K562 (cell line): ENCODE measurements around the gene IL17D. TPM values are rescaled to one million over a fixed set of nuclear protein-coding genes. Genes with fewer than 3 reads are reported as not detected.

Experiments used
- ATAC-seq: fragments of 200-7000 bp; cut with Tn5 transposase; 3 replicates; pipeline ENCODE4 v1.9.1; 2020; ENCODE audit warnings: moderate library complexity
- BruUV-seq: library from RNA; stranded (reverse); fragments of 400-500 nt; replicated peaks from 2 replicates; lab custom pipeline; 2021; lab: Mats Ljungman, UMichigan
- CTCF ChIA-PET: fragments of 300-600 bp; formaldehyde crosslinking; extraction: SDS; loops from one replicate; lab custom pipeline; 2021; ENCODE audit warnings: low intra/inter-chr PET ratio; lab: Yijun Ruan, JAX
- POLR2A ChIA-PET: fragments of 300-600, 350-650 bp; sonication (Branson Sonifier 250); formaldehyde crosslinking; extraction: SDS; loops from one replicate; lab custom pipeline; 2021; ENCODE audit warnings: antibody characterized with exemption, inconsistent platforms; lab: Yijun Ruan, JAX
- DNase-seq, 4 experiments: peaks; one replicate each; pipeline versions ENCODE4 v3.0.0 to v3.0.0-alpha.2; 2011 to 2018; ENCODE audit warnings: low spot score in 3 of 4, mixed read lengths in 3 of 4; ENCODE audit errors: extremely low read depth in 1 of 4
- FAIRE-seq: peaks from 2 replicates; lab custom pipeline; 2011; peaks lifted over from hg19 to GRCh38; lab: Jason Lieb, UNC
- H2AFZ ChIP-seq: 2 replicates; pipeline ENCODE4 v1.6.0; 2011; ENCODE audit warnings: low read depth, low read length, control low read depth, inconsistent platforms
- H3K27ac ChIP-seq: fragments of 200-600 bp; 3 replicates; pipeline ENCODE4 v1.8.0; 2011; ENCODE audit warnings: low read depth, mild to moderate bottlenecking, control low read depth, inconsistent platforms, low read length, moderate library complexity, mixed read lengths; ENCODE audit errors: extremely low read depth
- H3K27me3 ChIP-seq, 2 experiments: fragments of 300-600 bp in 1 of 2; 2 replicates in 1 of 2; 3 replicates in 1 of 2; pipeline versions ENCODE4 v1.6.0 to v1.8.0; 2011; ENCODE audit warnings: inconsistent platforms in 2 of 2, low read length in 2 of 2, mild to moderate bottlenecking in 1 of 2, mixed read lengths in 1 of 2, moderate library complexity in 1 of 2; ENCODE audit not compliant: control insufficient read depth in 2 of 2, insufficient read depth in 2 of 2
- H3K36me3 ChIP-seq: fragments of 300-600 bp; 3 replicates; pipeline ENCODE4 v1.8.0; 2011; ENCODE audit warnings: mild to moderate bottlenecking, low read length, inconsistent platforms; ENCODE audit not compliant: control insufficient read depth, insufficient read depth
- H3K4me1 ChIP-seq, 2 experiments: fragments of 200-600 bp in 1 of 2; replicated peaks in 1 of 2; 2 replicates in 1 of 2; 3 replicates in 1 of 2; pipeline versions ENCODE4 v1.5.1 to v1.8.0; 2011; ENCODE audit warnings: inconsistent platforms in 2 of 2, low read length in 2 of 2, mild to moderate bottlenecking in 1 of 2, mixed read lengths in 1 of 2, moderate library complexity in 1 of 2; ENCODE audit not compliant: control insufficient read depth in 2 of 2, insufficient read depth in 2 of 2
- H3K4me2 ChIP-seq: 2 replicates; pipeline ENCODE4 v1.6.1; 2011; ENCODE audit warnings: low read length, control low read depth, inconsistent platforms, mixed read lengths; ENCODE audit not compliant: insufficient read depth
- H3K4me3 ChIP-seq: fragments of 200-600 bp; sonication (generic), shearing (Covaris generic); 2 replicates; pipeline ENCODE4 v1.5.1; 2016; ENCODE audit warnings: control low read depth, inconsistent platforms
- H3K79me2 ChIP-seq: fragments of 200-600 bp; 3 replicates; pipeline ENCODE4 v1.8.0; 2011; ENCODE audit warnings: low read length, inconsistent platforms; ENCODE audit not compliant: control insufficient read depth, insufficient read depth
- H3K9ac ChIP-seq, 2 experiments: 2 replicates each; pipeline versions ENCODE4 v1.6.0 to v1.6.1; 2011; ENCODE audit warnings: low read depth in 2 of 2, low read length in 2 of 2, control low read depth in 1 of 2, inconsistent platforms in 1 of 2, mild to moderate bottlenecking in 1 of 2, mixed read lengths in 1 of 2; ENCODE audit not compliant: insufficient read depth in 1 of 2
- H3K9me1 ChIP-seq: one replicate; pipeline ENCODE4 v1.6.0; 2011; ENCODE audit warnings: inconsistent platforms, mild to moderate bottlenecking, low read length, moderate library complexity; ENCODE audit not compliant: control insufficient read depth, insufficient read depth
- H3K9me3 ChIP-seq: replicated peaks from 2 replicates; pipeline ENCODE4 v1.5.1; 2011; ENCODE audit warnings: low read depth, low read length, inconsistent platforms; ENCODE audit not compliant: control insufficient read depth, insufficient read depth
- H4K20me1 ChIP-seq: replicated peaks from 2 replicates; pipeline ENCODE4 v1.6.1; 2011; ENCODE audit warnings: low read length, inconsistent platforms, mixed read lengths; ENCODE audit not compliant: control insufficient read depth, insufficient read depth
- CSDE1 ChIP-seq, 2 experiments: fragments of 450-650 bp; IDR thresholded peaks; 2 replicates each; pipeline ENCODE4 v1.6.1; 2016; ENCODE audit warnings: mild to moderate bottlenecking in 1 of 2
- GABPB2 ChIP-seq: fragments of 250-450 bp; sonication (Bioruptor Pico); conservative IDR thresholded peaks from 2 replicates; pipeline ENCODE4 v1.5.1; 2021; ENCODE audit warnings: mild to moderate bottlenecking
- GATA2 ChIP-seq: sonication (generic); formaldehyde crosslinking; IDR thresholded peaks from 2 replicates; pipeline ENCODE4 v1.4.0; 2020; ENCODE audit warnings: mild to moderate bottlenecking, missing genetic modification reagents
- MAZ ChIP-seq, 2 experiments: fragments of 450-650 bp in 1 of 2; sonication (generic) in 1 of 2; formaldehyde crosslinking; IDR thresholded peaks in 1 of 2; conservative IDR thresholded peaks in 1 of 2; 2 replicates each; pipeline versions ENCODE4 v1.4.0 to v1.5.0; 2020; ENCODE audit warnings: mild to moderate bottlenecking in 1 of 2, missing genetic modification reagents in 1 of 2
- MTF1 ChIP-seq: fragments of 250-450 bp; sonication (Bioruptor Pico); IDR thresholded peaks from 2 replicates; pipeline ENCODE4 v1.9.0; 2021; ENCODE audit warnings: moderate library complexity, mild to moderate bottlenecking, inconsistent platforms, borderline replicate concordance
- RFX1 ChIP-seq: fragments of 450-650 bp; IDR thresholded peaks from 2 replicates; pipeline ENCODE4 v1.6.1; 2016; ENCODE audit warnings: mild to moderate bottlenecking, moderate library complexity
- SIN3B ChIP-seq: fragments of 450-650 bp; IDR thresholded peaks from 2 replicates; pipeline ENCODE4 v1.6.1; 2017; ENCODE audit warnings: low read depth, mild to moderate bottlenecking, moderate library complexity
- SMAD2 ChIP-seq: fragments of 150-350 bp; IDR thresholded peaks from 2 replicates; pipeline ENCODE4 v1.6.1; 2014; ENCODE audit warnings: low read depth, mild to moderate bottlenecking, low read length
- TAF1 ChIP-seq: IDR thresholded peaks from 2 replicates; pipeline ENCODE4 v1.6.1; 2011; ENCODE audit warnings: mild to moderate bottlenecking, low read length, moderate library complexity; ENCODE audit not compliant: insufficient read depth, control insufficient read depth, severe bottlenecking; ENCODE audit errors: extremely low read depth
- TCFL5 ChIP-seq: fragments of 250-450 bp; sonication (Bioruptor Pico); conservative IDR thresholded peaks from 2 replicates; pipeline ENCODE4 v1.6.1; 2021; ENCODE audit warnings: mild to moderate bottlenecking, moderate library complexity, matching md5 sums
- ZNF184 ChIP-seq: sonication (generic); formaldehyde crosslinking; IDR thresholded peaks from 2 replicates; pipeline ENCODE4 v1.5.0; 2020; ENCODE audit warnings: missing genetic modification reagents
- ZNF232 ChIP-seq: sonication (generic); formaldehyde crosslinking; IDR thresholded peaks from 2 replicates; pipeline ENCODE4 v1.8.0; 2022; ENCODE audit warnings: mild to moderate bottlenecking, missing genetic modification reagents
- ZNF644 ChIP-seq: fragments of 200-800 bp; sonication (Bioruptor generic); IDR thresholded peaks from 2 replicates; pipeline ENCODE4 v1.6.1; 2016; ENCODE audit warnings: low read depth, missing genetic modification characterization, missing compliant biosample characterization
- WGBS: fragments of 100-300 bp; shearing (Covaris generic); methylation state at CpG from one replicate; pipeline ENCODE4 v1.1.6; 2016; ENCODE audit warnings: low coverage, mixed read lengths; ENCODE audit not compliant: insufficient coverage; ENCODE audit errors: missing lambda C conversion rate; 5-methylcytosine and 5-hydroxymethylcytosine counted together
- in situ Hi-C: fragments of 300-500 bp; cut with MboI; formaldehyde crosslinking; loops from 4 replicates; pipeline ENCODE4 v1.15.0; 2018; ENCODE audit warnings: inconsistent platforms, mixed read lengths
- intact Hi-C: fragments of 100-400 bp; cut with micrococcal nuclease; formaldehyde crosslinking; loops from 2 replicates; pipeline ENCODE4 v1.14.2; 2022
- polyA plus RNA-seq, 8 experiments: library from polyadenylated mRNA; depleted of rRNA in 4 of 8; stranded (reverse) in 5 of 8; unstranded in 3 of 8; fragments of >200 nt; fragmentation: Nextera tagmentation in 2 of 8; fragmentation: Illumina TruSeq in 1 of 8; extraction: Ambion mirVana in 2 of 8; extraction: Trizol in 1 of 8; gene quantifications; 2 replicates each; pipeline versions ENCODE4 v1.2.1 to v1.2.3, GENCODE V29; 2011 to 2014; ENCODE audit warnings: inconsistent platforms in 1 of 8, missing spikeins in 1 of 8
- total RNA-seq, 7 experiments: library from RNA; depleted of rRNA in 6 of 7; stranded (reverse); fragments of >200 nt in 6 of 7; fragmentation: Illumina TruSeq in 2 of 7; extraction: Trizol in 2 of 7; gene quantifications; 2 replicates each; pipeline versions ENCODE4 v1.2.1 to v1.2.3, GENCODE V29; 2011 to 2021; ENCODE audit warnings: low replicate concordance in 1 of 7
- TF ChIP-seq, protein P1 (sequence below), 3 experiments: IDR thresholded peaks in 2 of 3; conservative IDR thresholded peaks in 1 of 3; 2 replicates each; pipeline ENCODE4 v1.5.1; 2011 to 2012; ENCODE audit warnings: low read length in 3 of 3, mild to moderate bottlenecking in 3 of 3, control low read depth in 2 of 3, improper control_type of control experiment in 1 of 3, inconsistent platforms in 1 of 3, low read depth in 1 of 3, mixed read lengths in 1 of 3, moderate library complexity in 1 of 3; ENCODE audit not compliant: insufficient read depth in 2 of 3
- TF ChIP-seq, protein P2 (sequence below): sonication (generic); formaldehyde crosslinking; IDR thresholded peaks from 2 replicates; pipeline ENCODE4 v1.9.0; 2022; ENCODE audit warnings: mild to moderate bottlenecking, missing genetic modification reagents

IL17D gene
- total and polyA plus RNA-seq, 9 of the 15 experiments (the other 6 are each of a cell fraction or from before 2014, with no cell fraction given): 0.04 to 0.55 (median 0.13) TPM; not detected in 4

DNA sequence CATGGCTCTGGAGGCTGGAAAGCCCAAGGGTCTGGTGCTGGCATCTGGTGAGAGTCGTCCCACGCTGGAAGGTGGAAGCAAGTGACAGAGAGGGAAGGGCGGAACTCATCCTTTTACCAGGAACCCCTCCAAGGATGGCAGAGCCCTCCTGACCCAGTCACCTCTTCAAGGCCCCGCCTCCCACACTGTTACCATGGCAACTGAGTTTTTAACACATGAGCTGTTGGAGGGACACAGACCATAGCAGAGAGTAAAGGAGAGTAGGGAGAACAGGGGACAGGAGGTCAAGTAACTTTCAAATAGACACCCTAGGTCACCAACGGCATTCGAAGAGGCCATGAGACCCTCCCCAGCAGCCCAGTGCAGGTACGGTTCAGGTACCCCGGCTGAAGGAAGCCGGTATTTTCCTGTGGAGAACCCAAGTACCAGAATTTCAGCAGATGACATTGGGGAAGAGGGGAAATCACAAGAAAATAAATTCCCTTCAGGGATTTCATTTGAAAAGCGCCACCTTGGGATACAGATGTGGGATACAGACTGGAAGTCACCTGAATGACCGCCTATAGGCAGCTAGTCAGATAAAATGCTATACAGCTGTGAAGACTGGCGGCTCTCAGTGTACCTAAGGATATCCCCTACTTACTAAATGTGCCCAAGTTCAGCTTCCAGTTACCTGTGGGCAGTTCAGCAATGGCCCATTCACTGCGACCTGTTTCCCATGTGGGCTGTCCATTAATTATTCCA, 8.0 kb downstream of the IL17D start:
- Histone ChIP-seq H3K4me3 (no peak overlapping the region), H3K9me3 (no peaks in the 10 kb centered on the region), H2AFZ (no peak overlapping the region), H3K27ac (no peak overlapping the region), H3K4me1 (peaks cover 2 to 5% of the 10 kb centered on the region in 2 experiments; a peak in 4 of 5 replicates), H3K9ac (no peak overlapping the region), H3K4me2 (no peak overlapping the region), H3K27me3 (no peaks in the 10 kb centered on the region; a peak in 1 of 5 replicates), H3K36me3 (no peaks in the 10 kb centered on the region), H3K79me2 (no peaks in the 10 kb centered on the region), H3K9me1 (no peaks in the 10 kb centered on the region), H4K20me1 (no peaks in the 10 kb centered on the region)
- intact Hi-C loops (loop anchor here (2.0 to 5.0 kb wide), 4 partner anchors 61 to 217 kb away; partner anchors contain the start of gene EEF1AKMT1), in situ Hi-C loops (loop anchor here (10.0 kb wide), 1 partner anchor 213 kb away; no protein-coding TSS in a partner anchor)
- ChIA-PET POLR2A (interaction anchor here (0.6 kb wide), 1 partner anchor 547 kb away, joined by 3 read pairs; no protein-coding TSS in a partner anchor), CTCF (interaction anchor here (1.0 to 1.5 kb wide), 4 partner anchors 117 to 216 kb away, joined by 3 to 8 read pairs (median 5); no protein-coding TSS in a partner anchor)
- TF ChIP-seq TAF1 (no peak), GABPB2 (CRISPR knock-in tag) (no peak), MTF1 (CRISPR knock-in tag) (no peak), MAZ (CRISPR knock-in tag; conservative IDR thresholded peaks at IDR 0.05 in 1 of 2, IDR thresholded peaks at IDR 0.05 in 1 of 2) (no peak), ZNF184 (CRISPR knock-in tag) (no peak), TCFL5 (CRISPR knock-in tag) (no peak), SIN3B (no peak), RFX1 (peak; percentile 95), GATA2 (CRISPR knock-in tag) (no peak), ZNF232 (no peak), ZNF644 (tag) (no peak), SMAD2 (no peak), CSDE1 (IDR thresholded peaks at IDR 0.05) (0 out of 4 replicates have a peak, but pooled peaks of 1 of the 2 experiments have one; percentile 32)
- TF ChIP-seq, protein P1, sequence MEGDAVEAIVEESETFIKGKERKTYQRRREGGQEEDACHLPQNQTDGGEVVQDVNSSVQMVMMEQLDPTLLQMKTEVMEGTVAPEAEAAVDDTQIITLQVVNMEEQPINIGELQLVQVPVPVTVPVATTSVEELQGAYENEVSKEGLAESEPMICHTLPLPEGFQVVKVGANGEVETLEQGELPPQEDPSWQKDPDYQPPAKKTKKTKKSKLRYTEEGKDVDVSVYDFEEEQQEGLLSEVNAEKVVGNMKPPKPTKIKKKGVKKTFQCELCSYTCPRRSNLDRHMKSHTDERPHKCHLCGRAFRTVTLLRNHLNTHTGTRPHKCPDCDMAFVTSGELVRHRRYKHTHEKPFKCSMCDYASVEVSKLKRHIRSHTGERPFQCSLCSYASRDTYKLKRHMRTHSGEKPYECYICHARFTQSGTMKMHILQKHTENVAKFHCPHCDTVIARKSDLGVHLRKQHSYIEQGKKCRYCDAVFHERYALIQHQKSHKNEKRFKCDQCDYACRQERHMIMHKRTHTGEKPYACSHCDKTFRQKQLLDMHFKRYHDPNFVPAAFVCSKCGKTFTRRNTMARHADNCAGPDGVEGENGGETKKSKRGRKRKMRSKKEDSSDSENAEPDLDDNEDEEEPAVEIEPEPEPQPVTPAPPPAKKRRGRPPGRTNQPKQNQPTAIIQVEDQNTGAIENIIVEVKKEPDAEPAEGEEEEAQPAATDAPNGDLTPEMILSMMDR (IDR thresholded peaks at IDR 0.05 in 2 of 3, conservative IDR thresholded peaks at IDR 0.05 in 1 of 3; ENCODE audit: insufficient read depth in 2 of 3, low read depth in 1 of 3, low read length in 3 of 3): peak; percentile 34 to 41 (median 37); a peak in 3 of 6 replicates
- TF ChIP-seq, protein P2, sequence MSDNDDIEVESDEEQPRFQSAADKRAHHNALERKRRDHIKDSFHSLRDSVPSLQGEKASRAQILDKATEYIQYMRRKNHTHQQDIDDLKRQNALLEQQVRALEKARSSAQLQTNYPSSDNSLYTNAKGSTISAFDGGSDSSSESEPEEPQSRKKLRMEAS (CRISPR knock-in tag): no peak
- BruUV-seq: no TSS peak
- no peak for FAIRE-seq
- DNase-seq: peak in 3 of 4 experiments; percentile 24 to 30 (median 30)
- 57% methylated on average over 10 of the region's 13 CpGs for WGBS
- ATAC-seq: peak; percentile 76
